ENCODE measurements around the gene MT1A. TPM values are rescaled to one million over a fixed set of nuclear protein-coding genes. Genes with fewer than 3 reads are reported as not detected.

MT1A gene
- total RNA-seq, 1 donor from 2014 or later = 4.9 TPM

GRCh38 chr16:56645311-56645710, 6.8 kb downstream of the MT1A start:
- DNase-seq (no peak), ATAC-seq (no peak)
- H3K27me3 ChIP-seq = peaks cover 26% of the 10 kb centered on the region
- H3K4me1 ChIP-seq = peaks cover 12% of the 10 kb centered on the region
- no peaks in the 10 kb centered on the region for H3K9me3 ChIP-seq
- no peak for TF ChIP-seq CTCF (IDR thresholded peaks at IDR 0.05)
- no peak overlapping the region for H3K4me3 ChIP-seq
- no peaks in the 10 kb centered on the region for H3K36me3 ChIP-seq
- intact Hi-C loops (cut with DNase I) = no loop called here
- H3K27ac ChIP-seq = no peak overlapping the region

- no peak for ATAC-seq
- Histone ChIP-seq H3K4me3 (no peak overlapping the region), H3K9me3 (no peaks in the 10 kb centered on the region), H3K27ac (no peak overlapping the region), H3K27me3 (peaks cover 26% of the 10 kb centered on the region), H3K36me3 (no peaks in the 10 kb centered on the region), H3K4me1 (peaks cover 12% of the 10 kb centered on the region)
- intact Hi-C loops (cut with DNase I) = no loop called here
- no peak for TF ChIP-seq CTCF (IDR thresholded peaks at IDR 0.05)
- no peak for DNase-seq
Measured at GRCh38 chr16:56645838-56646237, 7.4 kb downstream of the MT1A start.

GRCh38 chr16:56647641-56648431, 9.4 kb downstream of the MT1A start:
- Histone ChIP-seq H3K27me3 (peaks cover 26% of the 10 kb centered on the region), H3K4me1 (peaks cover 12% of the 10 kb centered on the region), H3K4me3 (no peak overlapping the region), H3K36me3 (no peaks in the 10 kb centered on the region), H3K27ac (no peak overlapping the region), H3K9me3 (no peaks in the 10 kb centered on the region)
- intact Hi-C loops (cut with DNase I) = no loop called here
- ATAC-seq (no peak), DNase-seq (no peak)
- no peak for TF ChIP-seq CTCF (IDR thresholded peaks at IDR 0.05)

GRCh38 chr16:56649271-56649670, 10.8 kb downstream of the MT1A start:
- Histone ChIP-seq H3K36me3 (no peaks in the 10 kb centered on the region), H3K27me3 (peaks cover 26% of the 10 kb centered on the region)

GRCh38 chr16:56649820-56650219, 11.4 kb downstream of the MT1A start:
- no peak for TF ChIP-seq CTCF (IDR thresholded peaks at IDR 0.05)
- Histone ChIP-seq H3K27me3 (peaks cover 26% of the 10 kb centered on the region), H3K4me3 (no peak overlapping the region), H3K9me3 (no peaks in the 10 kb centered on the region), H3K27ac (no peak overlapping the region), H3K4me1 (no peaks in the 10 kb centered on the region), H3K36me3 (no peaks in the 10 kb centered on the region)
- ATAC-seq (no peak), DNase-seq (no peak)
- intact Hi-C loops (cut with DNase I) = no loop called here

More at GRCh38 chr16:56649271-56649670, 10.8 kb downstream of the MT1A start:
- intact Hi-C loops (cut with DNase I) = no loop called here
- DNase-seq (no peak), ATAC-seq (no peak)
- H3K4me3 ChIP-seq = no peak overlapping the region
- no peaks in the 10 kb centered on the region for H3K9me3 ChIP-seq
- H3K27ac ChIP-seq = no peak overlapping the region
- no peak for TF ChIP-seq CTCF (IDR thresholded peaks at IDR 0.05)
- H3K4me1 ChIP-seq = no peaks in the 10 kb centered on the region
